OCI-M2 (cell line): Measurements from ENCODE around the gene KNG1.
"Not testable (repeated sequence)": the region's sequence is repeated elsewhere in the genome, so short reads cannot be mapped to it uniquely, and the experiment has no call there.

Source experiments
- DNase-seq: peaks from one replicate; lab custom pipeline; 2025; ENCODE audit not compliant: unreplicated experiment; lab: John Stamatoyannopoulos, UW

The KNG1 gene

DNA sequence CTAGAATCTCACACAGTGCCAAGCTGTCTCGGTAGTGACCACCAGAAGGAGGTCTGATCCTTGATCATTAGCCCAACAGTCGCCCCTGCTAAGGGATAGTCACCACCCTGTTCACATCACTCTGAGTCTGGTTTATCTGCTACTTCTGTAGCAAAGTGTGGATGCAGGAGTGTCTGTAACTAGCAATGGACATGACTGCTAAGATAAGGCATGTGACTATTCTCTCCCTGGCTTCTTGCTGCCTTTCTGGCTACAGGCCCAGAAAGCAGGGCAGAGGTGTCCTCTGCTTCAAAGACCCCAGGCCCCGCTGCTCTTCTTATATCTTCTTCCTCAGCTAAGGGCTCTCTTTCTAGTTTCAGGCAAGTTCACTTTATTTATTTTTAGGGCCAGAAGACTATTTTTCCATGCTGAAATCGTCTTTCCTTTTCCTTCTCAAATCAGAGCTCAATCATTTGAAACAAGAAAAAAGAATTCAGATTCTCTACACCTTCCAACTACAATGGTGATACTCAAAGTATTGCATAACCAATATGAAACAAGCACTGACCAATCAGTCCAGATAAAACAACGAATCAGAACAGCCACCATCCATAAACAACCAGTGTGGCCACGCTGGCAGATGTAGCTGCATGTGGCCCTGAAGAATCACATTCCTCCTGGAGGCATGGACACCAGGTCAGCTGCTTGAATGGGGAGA is 8.0 kb upstream of the KNG1 start:
- no peak for DNase-seq

DNA sequence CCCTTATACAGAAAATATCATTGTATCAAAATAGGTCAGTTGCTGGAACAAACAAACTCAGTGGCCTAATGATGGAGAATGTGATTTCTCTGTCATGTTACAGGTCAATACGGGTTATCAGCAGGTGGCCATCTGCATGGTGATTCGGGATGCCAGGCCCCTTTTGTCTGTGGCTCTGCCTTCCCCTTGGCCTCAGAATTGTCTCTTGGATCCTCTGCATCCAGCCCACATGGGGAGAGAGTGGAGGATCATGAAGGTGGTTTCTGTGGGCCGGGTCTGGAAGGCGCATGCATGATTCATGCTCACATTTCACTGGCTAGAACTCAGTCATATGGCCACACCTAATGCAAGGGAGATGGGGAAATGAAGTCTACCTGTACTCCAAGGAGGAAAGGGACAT is 6.5 kb upstream of the KNG1 start:
- not testable (repeated sequence) for DNase-seq

DNA sequence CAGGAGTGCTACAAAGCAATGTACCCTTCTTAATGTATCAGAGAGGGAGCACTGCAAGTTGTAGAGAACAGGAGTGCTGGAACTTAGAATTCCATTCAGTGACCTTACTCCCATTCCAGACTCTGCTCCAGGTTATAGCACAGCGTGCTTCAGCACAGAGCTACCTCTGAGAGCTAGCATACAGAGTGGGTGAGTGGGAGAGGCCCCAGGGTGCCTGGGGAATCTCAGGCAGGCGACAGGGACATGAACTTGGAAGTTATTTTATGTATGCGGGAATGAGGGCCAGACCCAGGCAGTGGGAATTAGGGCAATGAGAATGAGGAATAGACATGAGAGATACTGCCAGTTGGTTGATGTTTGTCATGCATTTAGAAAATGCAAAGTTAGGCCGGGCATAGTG is 3.7 kb upstream of the KNG1 start:
- no peak for DNase-seq

DNA sequence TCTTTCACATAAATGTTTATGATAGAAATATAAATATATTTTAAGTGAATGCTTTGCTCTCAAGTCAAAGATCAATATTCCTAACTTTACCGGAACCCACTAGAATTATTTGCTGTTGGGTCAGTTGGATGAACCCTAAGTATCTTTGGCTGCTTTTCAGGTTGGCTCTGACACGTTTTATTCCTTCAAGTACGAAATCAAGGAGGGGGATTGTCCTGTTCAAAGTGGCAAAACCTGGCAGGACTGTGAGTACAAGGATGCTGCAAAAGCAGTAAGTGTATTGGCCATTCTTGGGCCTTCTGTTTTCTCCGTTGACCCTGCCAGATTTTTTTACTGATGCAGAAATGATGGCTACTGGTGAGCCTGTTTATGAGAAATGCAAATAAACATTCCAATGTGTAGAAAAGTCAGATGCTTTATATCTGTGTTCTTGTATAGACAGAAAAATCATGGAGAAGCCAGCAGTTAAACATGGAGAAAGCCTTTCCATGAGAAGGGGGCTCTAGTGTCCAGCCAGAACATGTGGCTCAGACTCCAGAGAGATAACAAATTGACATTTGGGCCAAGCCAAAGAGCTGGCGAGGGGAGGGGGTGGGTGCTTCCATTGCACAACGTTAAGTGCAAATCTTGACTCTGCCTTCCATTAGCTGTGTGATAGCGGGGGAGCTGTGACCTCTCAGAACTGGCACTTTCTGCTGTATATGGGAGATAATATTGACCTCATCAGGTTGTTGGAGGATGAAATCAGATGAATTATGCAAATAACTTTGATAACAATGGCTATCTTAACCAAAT is 3.0 kb downstream of the KNG1 start:
- no peak for DNase-seq

DNA sequence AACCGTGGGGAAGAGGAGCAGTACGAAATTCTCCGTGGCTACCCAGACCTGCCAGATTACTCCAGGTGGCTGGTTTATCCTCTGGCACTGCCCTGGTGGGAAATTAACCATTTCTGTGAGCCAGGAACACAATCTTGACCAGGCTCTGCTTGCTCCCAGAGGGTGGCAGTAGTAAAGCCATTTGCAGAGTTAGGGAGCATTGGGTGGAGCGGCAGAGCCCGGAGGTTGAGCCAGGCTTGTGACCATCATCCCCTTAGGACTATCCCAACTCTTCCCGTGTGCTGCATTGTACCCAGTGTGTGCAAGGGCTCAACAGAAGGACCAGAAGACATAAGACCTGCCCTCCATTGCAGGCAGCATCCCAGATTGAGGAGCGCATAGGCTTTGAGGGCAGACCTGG is 5.3 kb downstream of the KNG1 start:
- no peak for DNase-seq

DNA sequence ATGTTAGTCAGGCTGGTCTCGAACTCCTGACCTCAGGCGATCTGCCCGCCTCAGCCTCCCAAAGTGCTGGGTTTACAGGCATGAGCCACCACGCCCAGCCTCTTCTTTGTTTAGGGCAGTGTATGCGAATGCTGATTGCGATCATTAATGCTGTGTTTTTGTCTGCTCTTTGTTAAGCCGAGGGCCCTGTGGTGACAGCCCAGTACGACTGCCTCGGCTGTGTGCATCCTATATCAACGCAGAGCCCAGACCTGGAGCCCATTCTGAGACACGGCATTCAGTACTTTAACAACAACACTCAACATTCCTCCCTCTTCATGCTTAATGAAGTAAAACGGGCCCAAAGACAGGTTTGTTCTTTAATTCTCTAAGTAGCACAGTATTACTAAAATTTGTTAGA is 7.8 kb downstream of the KNG1 start:
- DNase-seq = no peak

DNA sequence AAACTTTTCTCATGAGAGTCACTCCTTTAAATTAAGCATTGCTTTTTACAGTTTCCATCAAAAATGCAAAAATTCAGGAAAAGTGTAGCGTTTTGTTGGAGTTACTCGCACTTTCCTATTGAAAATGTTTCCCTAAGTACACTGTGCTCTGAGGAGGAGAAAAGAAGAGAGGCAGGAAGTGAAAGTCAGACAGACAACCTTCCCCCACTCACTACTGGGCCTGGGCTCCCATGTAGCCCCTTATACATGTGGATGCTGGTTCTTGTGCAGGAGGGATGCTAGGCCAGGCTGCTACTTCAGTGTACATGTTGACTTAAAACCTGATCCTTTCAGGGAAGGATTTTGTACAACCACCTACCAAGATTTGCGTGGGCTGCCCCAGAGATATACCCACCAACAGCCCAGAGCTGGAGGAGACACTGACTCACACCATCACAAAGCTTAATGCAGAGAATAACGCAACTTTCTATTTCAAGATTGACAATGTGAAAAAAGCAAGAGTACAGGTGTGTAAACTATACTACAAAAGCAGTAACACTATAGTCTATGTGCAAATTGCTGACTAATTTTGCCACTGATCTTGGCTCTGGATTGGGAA is 15.1 kb downstream of the KNG1 start:
- DNase-seq = no peak

DNA sequence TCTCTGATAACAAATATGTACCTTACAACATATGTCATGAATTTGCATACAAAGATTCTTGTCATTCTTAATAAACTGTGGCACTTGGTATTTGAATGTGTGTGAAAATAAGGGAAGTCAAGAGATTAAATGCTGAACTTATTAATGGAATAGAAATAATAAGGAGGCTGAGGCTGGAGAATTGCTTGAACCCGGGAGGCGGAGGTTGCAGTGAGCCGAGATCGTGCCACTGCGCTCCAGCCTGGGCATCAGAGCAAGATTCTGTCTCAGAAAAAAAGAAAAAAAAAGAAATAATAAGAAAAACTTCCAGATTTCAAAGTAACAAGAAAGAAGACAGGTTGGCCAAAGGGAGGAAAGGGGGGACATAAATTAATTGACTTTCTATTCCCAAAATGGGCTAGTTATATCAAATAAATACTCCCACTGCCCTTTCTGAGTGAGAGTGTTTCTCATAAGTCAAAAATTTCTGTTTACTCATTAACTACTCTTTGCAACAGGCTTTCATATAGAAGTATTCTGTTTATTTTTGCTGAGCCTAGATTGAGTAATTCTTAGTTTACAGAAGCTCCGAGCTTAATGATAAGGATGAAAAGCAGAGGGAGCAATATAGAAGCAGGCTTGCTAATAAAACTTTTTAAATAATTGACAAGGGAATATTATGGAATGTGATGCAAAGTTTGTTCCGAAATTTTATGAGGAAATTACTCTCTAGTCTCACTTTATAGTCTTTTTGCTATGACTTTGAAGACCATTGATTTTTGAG is 25.6 kb downstream of the KNG1 start:
- DNase-seq = no peak

DNA sequence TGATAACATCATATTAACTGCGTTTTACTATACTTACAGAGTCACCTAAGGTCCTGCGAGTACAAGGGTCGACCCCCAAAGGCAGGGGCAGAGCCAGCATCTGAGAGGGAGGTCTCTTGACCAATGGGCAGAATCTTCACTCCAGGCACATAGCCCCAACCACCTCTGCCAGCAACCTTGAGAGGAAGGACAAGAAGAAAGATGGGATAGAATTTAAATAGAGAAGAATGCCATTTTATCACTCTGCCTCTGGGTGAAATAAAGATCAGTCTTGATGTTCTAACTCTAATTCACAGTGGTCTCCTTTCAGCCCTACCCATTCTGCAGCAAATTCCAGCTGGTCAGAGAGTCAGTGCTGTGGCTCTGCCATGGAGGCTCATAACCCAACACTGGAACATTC is 26.5 kb downstream of the KNG1 start:
- DNase-seq = no peak

DNA sequence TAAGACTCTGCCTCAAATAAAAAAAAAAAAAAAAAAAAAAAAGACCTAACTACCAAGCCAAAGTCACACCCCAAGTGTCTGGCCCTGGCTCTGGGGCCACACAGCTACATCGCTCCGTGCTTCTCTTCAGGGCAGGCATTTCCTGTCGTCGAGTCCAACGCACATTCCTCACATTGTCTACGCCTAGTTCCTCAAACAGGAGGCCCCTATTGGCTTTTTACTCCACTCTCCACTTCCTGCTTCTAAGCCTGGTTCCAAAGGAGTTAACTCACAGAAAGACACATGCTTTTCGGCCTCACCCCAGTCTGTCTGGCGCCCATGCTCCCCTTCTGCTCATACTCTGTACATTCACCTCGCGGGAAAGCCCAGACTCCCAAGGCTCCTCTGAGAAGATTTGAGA is 28.8 kb downstream of the KNG1 start:
- DNase-seq = no peak

DNA sequence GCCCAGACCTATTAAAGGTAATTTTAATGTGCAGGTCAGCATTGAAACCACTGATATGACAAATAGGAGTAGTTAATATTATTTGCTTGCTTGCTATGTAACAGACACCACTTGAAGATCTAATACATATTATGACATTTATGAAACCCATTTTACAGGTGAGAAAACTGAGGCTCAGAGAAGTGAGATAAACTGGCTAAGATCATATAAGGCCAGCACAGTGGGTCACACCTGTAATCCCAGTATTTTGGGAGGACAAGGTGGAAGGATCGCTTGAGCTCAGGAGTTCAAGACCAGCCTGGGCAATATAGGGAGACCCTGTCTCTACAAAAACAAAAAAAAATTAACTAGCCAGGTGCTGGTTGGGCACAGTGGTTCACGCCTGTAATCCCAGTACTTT is 33.2 kb downstream of the KNG1 start:
- no peak for DNase-seq

DNA sequence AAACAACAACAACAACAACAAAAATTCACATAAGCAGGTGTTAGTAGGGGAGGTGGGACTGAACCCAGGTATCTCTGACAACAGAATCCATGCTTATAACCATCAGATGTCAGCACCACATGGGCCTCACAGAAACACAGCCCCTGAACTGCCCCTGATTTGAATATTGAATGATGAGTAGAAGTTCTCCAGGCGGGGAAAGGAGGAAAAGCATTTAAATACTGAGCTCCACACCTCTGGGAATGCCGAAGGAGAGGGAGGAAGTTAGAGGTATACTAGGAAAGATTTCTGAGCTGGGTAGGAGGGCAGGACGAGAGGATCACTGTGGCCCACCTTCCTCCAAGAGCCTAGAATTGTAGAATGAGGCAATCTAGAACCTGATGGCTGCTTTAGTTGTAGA is 34.3 kb downstream of the KNG1 start:
- DNase-seq = no peak

DNA sequence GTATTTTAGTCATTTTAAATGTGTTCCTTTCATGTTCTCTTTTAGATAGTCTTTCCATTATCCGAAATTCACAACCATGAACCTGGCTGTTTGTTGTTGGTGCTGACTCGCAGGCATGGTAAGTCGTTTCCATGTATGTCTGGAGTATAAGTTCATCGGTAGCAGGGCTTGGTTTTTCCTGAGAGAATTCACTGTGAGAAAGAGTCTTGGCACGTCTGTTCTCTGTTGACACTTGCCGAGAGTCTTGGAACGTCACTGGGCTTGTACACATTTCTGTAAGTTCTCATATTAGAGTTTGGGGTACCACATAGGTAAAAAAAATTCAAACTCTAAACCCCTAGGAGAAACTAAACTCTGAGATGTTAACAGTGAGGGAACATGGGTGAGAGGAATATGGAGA is 36.8 kb downstream of the KNG1 start:
- no peak for DNase-seq

DNA sequence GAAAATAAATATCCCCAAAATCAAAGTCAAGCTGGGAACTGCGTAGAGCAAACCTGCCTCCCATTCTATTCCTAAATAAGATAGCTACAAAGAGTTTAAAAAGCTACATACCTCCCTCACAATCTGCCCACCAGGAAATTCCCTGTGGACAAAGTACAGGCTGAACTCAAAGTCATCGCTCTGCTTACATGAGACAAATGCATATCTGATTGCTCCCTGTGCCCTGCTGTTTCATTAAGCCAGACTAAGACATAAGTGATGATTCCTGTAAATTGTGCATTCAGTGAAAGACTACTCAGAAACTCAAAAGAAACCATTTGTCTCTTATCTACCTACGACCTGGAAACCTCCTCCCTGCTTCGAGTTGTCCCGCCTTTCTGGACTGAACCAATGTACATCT is 37.7 kb downstream of the KNG1 start:
- DNase-seq = no peak

DNA sequence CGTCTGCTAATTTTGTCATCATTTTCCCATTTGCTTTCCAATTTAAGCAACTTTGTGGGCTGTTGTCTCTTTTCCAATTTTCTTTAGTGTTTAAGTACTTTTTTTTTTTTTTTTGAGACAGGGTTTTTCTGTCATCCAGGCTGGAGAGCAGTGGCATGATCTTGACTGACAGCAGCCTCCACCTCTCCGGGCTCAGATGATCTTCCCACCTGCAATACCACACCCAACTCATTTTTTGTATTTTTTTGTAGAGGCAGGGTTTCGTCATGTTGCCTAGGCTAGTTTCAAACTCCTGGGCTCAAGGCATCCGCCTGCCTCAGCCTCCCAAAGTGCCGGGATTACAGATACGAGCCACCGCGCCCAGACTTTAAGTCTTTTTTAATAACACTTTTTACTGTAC is 40.1 kb downstream of the KNG1 start:
- DNase-seq = no peak

DNA sequence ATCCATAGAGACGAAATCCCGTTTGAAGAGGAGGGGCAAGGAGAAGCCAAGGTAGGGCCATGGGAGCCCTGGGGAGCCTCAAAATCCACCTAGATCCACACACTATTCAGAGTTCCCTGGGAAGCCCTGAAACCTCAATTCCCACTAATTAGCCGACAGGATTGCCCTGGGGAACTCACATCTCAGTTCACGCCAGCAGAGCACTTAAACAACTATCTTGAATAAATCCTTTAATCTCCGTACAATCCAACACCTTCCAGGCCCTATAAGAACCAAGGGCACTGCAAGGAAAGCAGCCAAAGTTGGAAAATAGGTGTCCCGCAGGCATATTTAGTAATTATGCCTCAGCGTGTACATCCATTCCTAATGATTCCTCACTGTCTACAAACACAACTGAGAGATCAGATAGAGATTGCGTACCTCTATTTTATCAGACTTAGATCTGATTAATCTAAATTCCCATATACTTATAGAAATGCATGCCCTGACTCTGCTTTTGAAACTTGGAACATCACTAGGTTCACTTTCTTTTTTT is 40.6 kb downstream of the KNG1 start:
- no peak for DNase-seq

DNA sequence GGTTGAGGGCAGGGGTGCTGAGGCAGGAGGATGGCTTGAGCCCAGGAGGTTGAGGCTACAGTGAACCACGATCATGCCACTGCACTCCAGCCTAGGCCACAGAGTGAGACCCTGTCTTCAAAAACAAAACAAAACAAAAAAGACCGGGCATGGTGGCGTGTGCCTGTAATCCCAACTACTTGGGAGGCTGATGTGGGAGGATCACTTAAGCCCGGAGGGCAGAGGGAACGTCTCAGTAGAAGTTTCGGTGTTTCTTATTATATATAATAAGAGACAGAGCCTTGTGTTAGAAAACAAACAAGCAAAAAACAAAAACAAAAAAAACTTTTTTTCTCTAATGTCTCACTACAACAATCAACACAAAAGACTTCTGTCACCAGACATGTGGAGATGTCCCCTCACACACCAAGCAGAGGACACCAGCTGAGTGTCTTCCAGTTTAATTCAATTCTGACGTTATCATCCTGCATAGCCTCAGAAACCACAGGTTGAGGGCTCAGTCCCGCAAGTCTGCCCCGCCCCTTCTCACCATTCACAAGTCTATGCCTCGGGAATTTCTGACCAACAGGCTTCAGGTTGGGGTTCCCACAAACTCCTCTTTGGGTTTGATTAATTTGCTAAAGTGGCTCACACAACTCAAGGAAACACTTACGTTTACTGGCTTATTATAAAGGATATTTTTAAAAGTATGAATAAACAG is 42.2 kb downstream of the KNG1 start:
- DNase-seq = no peak

DNA sequence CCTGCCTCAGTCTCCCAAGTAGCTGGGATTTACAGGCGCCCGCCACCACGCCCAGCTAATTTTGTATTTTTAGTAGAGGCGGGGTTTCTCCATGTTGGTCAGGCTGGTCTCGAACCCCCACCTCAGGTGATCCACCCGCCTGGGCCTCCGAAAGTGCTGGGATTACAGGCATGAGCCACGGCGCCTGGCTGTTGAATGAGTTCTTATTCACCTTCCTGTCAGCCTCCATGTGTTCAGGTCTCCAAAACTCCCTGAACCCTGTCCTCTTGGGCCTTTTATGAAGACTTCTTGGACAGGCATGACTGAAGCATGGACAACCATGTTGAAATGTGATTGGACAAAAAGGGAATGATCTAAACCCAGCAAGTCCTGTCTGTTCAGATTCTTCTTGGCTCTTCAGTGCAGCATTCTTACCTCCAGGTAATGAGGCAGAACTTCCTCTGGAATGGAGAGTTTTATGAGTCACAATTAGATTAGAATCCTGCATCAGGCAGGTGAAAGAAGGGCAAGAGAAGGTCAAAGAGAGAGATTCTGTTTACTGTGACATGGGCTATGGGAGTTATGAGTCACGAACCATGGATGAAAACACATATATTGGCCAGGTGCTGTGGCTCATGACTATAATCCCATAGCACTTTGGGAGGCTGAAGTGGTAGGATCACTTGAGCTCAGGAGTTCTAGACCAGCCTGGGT is 43.1 kb downstream of the KNG1 start:
- no peak for DNase-seq

DNA sequence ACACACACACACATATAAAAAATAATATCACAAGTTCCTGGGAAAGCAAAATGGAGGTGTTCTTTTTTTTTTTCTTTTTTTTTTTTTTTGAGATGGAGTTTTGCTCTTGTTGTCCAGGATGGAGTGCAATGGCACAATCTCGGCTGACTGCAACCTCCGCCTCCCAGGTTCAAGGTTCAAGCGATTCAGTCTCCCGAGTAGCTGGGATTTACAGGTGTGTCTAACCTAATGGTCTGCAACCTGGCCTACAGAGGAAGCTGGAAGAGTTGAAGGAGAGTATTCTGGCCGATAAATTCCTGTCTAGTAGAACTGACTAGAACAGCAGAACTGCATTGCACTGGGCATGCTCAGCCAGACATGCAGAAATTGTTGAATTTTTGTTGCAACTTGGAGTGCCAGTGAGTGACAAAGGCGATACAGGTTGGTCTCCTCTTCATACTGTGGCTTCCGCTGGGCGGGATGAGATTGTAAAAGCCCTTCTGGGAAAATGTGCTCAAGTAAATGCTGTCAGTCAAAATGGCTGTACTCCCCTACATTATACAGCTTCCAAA is 43.8 kb downstream of the KNG1 start:
- DNase-seq = no peak

DNA sequence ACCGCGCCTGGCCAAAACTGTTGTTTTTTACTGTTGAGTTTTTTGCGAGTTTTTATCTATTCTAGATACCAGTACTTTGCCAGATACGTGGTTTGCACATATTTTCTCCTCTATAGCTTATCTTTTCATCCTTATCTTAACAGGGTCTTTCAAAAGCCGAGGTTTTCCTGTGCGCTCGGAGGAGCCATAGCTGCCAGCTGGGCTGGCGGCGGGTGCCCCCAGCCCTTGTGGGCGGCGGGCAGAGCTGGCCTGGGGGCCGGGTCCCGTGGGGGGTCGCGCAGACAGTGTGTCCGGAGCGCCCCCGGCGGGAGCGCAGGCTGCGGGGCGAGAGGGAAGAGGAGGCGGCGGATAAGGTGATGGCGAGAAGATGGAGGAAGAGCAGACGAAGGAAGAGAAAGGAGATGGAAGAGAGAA is 55.1 kb downstream of the KNG1 start:
- DNase-seq = no peak
